ENCODE measurements around the gene DISP3. TPM values are rescaled to one million over a fixed set of nuclear protein-coding genes. Genes with fewer than 3 reads are reported as not detected.

DISP3 gene
- total and polyA plus RNA-seq, 10 donors = 0.06 to 0.69 (median 0.43) TPM

DNA sequence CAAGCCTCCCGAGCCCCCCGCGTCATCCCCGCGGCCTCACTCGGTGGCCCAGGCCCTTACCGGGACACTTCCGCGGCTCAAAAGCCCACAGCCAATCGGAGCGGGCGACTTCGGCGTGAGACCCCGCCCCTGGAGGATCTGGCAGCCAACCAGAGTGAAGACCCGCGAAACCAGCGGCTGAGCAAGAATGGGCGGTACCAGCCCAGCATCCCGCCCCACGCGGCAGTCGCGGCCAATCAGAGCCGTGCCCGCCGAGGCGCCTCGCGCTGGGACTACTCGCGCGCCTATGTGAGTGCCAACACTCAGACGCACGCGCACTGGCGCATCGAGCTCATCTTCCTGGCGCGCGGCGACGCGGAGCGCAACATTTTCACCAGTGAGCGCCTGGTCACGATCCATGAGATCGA, 22.5 kb downstream of the DISP3 start:
- DNase-seq = peak; percentile 56
- Histone ChIP-seq H3K9me3 (peaks cover 11 to 56% (median 40%) of the 10 kb centered on the region in 8 donors), H3K4me3 (peak overlapping the region in 2 of 8 donors; percentile 13 to 35), H3K4me1 (no peaks in the 10 kb centered on the region), H3K27ac (no peak overlapping the region), H3K27me3 (replicated peaks in 1 of 7) (peaks cover 0 to 46% (median 8%) of the 10 kb centered on the region in 7 donors), H3K36me3 (no peaks in the 10 kb centered on the region)
- 32 to 75% (median 42%) methylated on average over 21 to 48 of the region's 48 CpGs for WGBS, 5 donors
- TF ChIP-seq POLR2A (IDR thresholded peaks at IDR 0.05) = no peak
- peak in 1 of 3 donors; percentile 20 for TF ChIP-seq POLR2AphosphoS5 (IDR thresholded peaks at IDR 0.05)
- TF ChIP-seq, protein P1, sequence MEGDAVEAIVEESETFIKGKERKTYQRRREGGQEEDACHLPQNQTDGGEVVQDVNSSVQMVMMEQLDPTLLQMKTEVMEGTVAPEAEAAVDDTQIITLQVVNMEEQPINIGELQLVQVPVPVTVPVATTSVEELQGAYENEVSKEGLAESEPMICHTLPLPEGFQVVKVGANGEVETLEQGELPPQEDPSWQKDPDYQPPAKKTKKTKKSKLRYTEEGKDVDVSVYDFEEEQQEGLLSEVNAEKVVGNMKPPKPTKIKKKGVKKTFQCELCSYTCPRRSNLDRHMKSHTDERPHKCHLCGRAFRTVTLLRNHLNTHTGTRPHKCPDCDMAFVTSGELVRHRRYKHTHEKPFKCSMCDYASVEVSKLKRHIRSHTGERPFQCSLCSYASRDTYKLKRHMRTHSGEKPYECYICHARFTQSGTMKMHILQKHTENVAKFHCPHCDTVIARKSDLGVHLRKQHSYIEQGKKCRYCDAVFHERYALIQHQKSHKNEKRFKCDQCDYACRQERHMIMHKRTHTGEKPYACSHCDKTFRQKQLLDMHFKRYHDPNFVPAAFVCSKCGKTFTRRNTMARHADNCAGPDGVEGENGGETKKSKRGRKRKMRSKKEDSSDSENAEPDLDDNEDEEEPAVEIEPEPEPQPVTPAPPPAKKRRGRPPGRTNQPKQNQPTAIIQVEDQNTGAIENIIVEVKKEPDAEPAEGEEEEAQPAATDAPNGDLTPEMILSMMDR (IDR thresholded peaks at IDR 0.05 in 8 of 11, conservative IDR thresholded peaks at IDR 0.05 in 3 of 11) = no peak
- intact Hi-C loops (cut with DNase I; ENCODE audit: low total_unique reads) = no loop called here

DNA sequence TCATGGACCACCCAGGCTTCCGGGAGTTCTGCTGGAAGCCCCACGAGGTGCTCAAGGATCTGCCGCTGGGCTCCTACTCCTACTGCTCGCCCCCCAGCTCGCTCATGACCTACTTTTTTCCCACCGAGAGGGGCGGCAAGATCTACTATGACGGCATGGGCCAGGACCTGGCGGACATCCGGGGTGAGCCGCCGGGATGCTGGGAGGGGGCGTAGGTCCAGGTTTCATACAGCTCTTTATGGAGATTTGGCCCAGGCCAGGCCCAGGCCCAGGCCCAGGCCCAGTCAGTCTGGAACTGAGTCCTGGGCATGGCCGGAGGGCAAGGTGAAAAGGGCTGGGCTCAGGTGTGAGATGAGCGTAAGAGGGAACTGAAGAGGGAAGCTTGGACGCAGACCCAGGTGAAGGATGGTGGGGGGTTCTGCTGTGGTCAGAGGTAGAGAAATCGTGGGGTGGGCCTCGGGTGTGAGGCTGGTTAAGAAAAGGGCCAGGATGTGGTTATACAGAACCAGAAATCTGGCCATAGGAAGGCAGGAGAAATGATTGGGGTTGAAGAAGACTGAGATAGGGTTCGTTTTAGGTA, 23.0 kb downstream of the DISP3 start:
- 67 to 93% (median 75%) methylated on average over 19 of the region's 19 CpGs for WGBS, 5 donors
- DNase-seq = no peak
- TF ChIP-seq POLR2A (IDR thresholded peaks at IDR 0.05) = no peak
- H3K27me3 ChIP-seq (replicated peaks in 1 of 7) = peaks cover 0 to 41% (median 8%) of the 10 kb centered on the region in 7 donors
- H3K4me3 ChIP-seq = peak overlapping the region in 1 of 8 donors; percentile 35
- H3K9me3 ChIP-seq = peaks cover 11 to 61% (median 45%) of the 10 kb centered on the region in 8 donors
- H3K27ac ChIP-seq = no peak overlapping the region
- intact Hi-C loops (cut with DNase I; ENCODE audit: low total_unique reads) = no loop called here
- no peaks in the 10 kb centered on the region for H3K36me3 ChIP-seq
- no peaks in the 10 kb centered on the region for H3K4me1 ChIP-seq

DNA sequence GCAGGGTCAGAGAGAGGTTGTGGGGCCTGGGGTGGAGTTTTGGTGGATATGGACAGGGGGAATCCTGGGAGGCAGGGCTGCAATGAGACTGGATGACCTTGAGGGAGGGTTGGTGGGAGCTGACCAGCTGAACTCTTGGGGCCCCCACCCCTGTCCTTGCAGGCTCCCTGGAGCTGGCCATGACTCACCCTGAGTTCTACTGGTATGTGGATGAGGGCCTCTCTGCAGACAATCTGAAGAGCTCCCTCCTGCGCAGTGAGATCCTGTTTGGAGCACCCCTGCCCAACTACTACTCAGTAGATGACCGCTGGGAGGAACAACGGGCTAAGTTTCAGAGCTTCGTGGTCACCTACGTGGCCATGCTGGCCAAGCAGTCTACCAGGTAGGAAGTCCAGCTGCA, 23.6 kb downstream of the DISP3 start:
- Histone ChIP-seq H3K4me3 (peak overlapping the region in 1 of 8 donors; percentile 35), H3K27ac (no peak overlapping the region), H3K36me3 (no peaks in the 10 kb centered on the region), H3K9me3 (peaks cover 11 to 66% (median 50%) of the 10 kb centered on the region in 8 donors), H3K4me1 (no peaks in the 10 kb centered on the region), H3K27me3 (replicated peaks in 1 of 7) (peaks cover 0 to 40% (median 8%) of the 10 kb centered on the region in 7 donors)
- DNase-seq = no peak
- 85 to 97% (median 95%) methylated on average over 5 of the region's 5 CpGs for WGBS, 5 donors
- TF ChIP-seq POLR2A (IDR thresholded peaks at IDR 0.05) (no peak), POLR2AphosphoS5 (IDR thresholded peaks at IDR 0.05) (no peak)
- TF ChIP-seq, protein P1 (IDR thresholded peaks at IDR 0.05 in 8 of 11, conservative IDR thresholded peaks at IDR 0.05 in 3 of 11) = no peak
- intact Hi-C loops (cut with DNase I; ENCODE audit: low total_unique reads) = no loop called here

DNA sequence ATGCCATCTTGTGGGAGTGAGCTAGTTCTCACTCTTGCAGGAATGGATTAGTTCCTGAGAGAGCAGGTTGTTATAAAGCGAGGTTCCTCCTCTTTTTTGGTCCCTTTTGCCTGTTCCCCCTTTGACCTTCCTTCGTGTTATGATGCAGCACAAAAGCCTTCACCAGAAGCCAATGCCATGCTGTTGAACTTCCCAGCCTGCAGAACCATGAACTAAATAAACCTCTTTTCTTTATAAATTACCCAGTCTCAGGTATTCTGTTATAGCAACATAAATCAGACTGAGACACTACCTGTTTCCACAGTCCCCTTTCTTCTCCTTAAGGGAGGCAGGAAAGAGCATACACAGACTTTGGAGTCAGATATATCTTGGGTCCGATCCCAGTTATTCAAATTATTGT, 25.6 kb downstream of the DISP3 start:
- DNase-seq = no peak
- no peak for TF ChIP-seq POLR2AphosphoS5 (IDR thresholded peaks at IDR 0.05)
- TF ChIP-seq POLR2A (IDR thresholded peaks at IDR 0.05) = no peak
- TF ChIP-seq, protein P1 (IDR thresholded peaks at IDR 0.05 in 8 of 11, conservative IDR thresholded peaks at IDR 0.05 in 3 of 11) = no peak
- H3K9me3 ChIP-seq = peaks cover 11 to 74% (median 64%) of the 10 kb centered on the region in 8 donors
- H3K27ac ChIP-seq = no peak overlapping the region
- H3K36me3 ChIP-seq = no peaks in the 10 kb centered on the region
- no peak overlapping the region for H3K4me3 ChIP-seq
- peaks cover 0 to 32% (median 8%) of the 10 kb centered on the region in 7 donors for H3K27me3 ChIP-seq (replicated peaks in 1 of 7)
- H3K4me1 ChIP-seq = no peaks in the 10 kb centered on the region
- intact Hi-C loops (cut with DNase I; ENCODE audit: low total_unique reads) = no loop called here
- WGBS, 5 donors = 81 to 89% (median 88%) methylated on average over 3 of the region's 3 CpGs

Measured in spleen (tissue), 11 donors.